H9 (cell line): ENCODE results near the gene RNU5B-1. TPM values are rescaled to one million over a fixed set of nuclear protein-coding genes. Genes with fewer than 3 reads are reported as not detected.

ENCODE experiments used
- DNase-seq: peaks from one replicate; pipeline ENCODE4 v3.0.0-alpha.2; 2017
- H2AFZ ChIP-seq: one replicate; pipeline ENCODE4 v1.6.1; 2013; ENCODE audit warnings: mild to moderate bottlenecking, low read length, control low read depth, moderate library complexity
- H2AK5ac ChIP-seq: 2 replicates; pipeline ENCODE4 v1.6.1; 2013; ENCODE audit warnings: low read length, control low read depth, mixed read lengths; ENCODE audit not compliant: insufficient read length
- H2BK120ac ChIP-seq: one replicate; pipeline ENCODE4 v1.6.1; 2013; ENCODE audit warnings: low read depth, mild to moderate bottlenecking, low read length, control low read depth, inconsistent platforms; ENCODE audit not compliant: poor library complexity, severe bottlenecking
- H2BK12ac ChIP-seq: 2 replicates; pipeline ENCODE4 v1.6.1; 2013; ENCODE audit warnings: low read length, control low read depth, mixed read lengths, low read depth; ENCODE audit not compliant: insufficient read length
- H2BK15ac ChIP-seq: 2 replicates; pipeline ENCODE4 v1.6.1; 2013; ENCODE audit warnings: low read depth, low read length, control low read depth
- H2BK20ac ChIP-seq: one replicate; pipeline ENCODE4 v1.6.1; 2013; ENCODE audit warnings: low read depth, mild to moderate bottlenecking, low read length, control low read depth, inconsistent platforms; ENCODE audit not compliant: poor library complexity, severe bottlenecking
- H2BK5ac ChIP-seq: 2 replicates; pipeline ENCODE4 v1.6.1; 2013; ENCODE audit warnings: low read length, control low read depth, mixed read lengths; ENCODE audit not compliant: insufficient read length
- H3K14ac ChIP-seq: 2 replicates; pipeline ENCODE4 v1.6.1; 2013; ENCODE audit warnings: low read length, control low read depth; ENCODE audit not compliant: insufficient read depth
- H3K18ac ChIP-seq: 2 replicates; pipeline ENCODE4 v1.6.1; 2013; ENCODE audit warnings: low read depth, mild to moderate bottlenecking, mixed read lengths, low read length, control low read depth; ENCODE audit not compliant: insufficient read length
- H3K23ac ChIP-seq: 2 replicates; pipeline ENCODE4 v1.6.1; 2013; ENCODE audit warnings: low read length, control low read depth, mixed read lengths, low read depth; ENCODE audit not compliant: insufficient read length
- H3K23me2 ChIP-seq: 2 replicates; pipeline ENCODE4 v1.6.1; 2013; ENCODE audit warnings: low read depth, mild to moderate bottlenecking, mixed read lengths, low read length, control low read depth; ENCODE audit not compliant: insufficient read length, poor library complexity, severe bottlenecking
- H3K27ac ChIP-seq: 2 replicates; pipeline ENCODE4 v1.5.1; 2013; ENCODE audit warnings: low read length, control low read depth, mixed read lengths, low read depth; ENCODE audit not compliant: insufficient read length
- H3K27me3 ChIP-seq: 2 replicates; pipeline ENCODE4 v1.6.1; 2013; ENCODE audit warnings: low read length, control low read depth, inconsistent platforms; ENCODE audit not compliant: insufficient read depth
- H3K4ac ChIP-seq: 2 replicates; pipeline ENCODE4 v1.6.1; 2013; ENCODE audit warnings: low read depth, mild to moderate bottlenecking, control low read depth, inconsistent platforms, low read length, moderate library complexity
- H3K4me1 ChIP-seq: 2 replicates; pipeline ENCODE4 v1.6.1; 2013; ENCODE audit warnings: low read length, control low read depth, inconsistent platforms; ENCODE audit not compliant: insufficient read depth
- H3K4me2 ChIP-seq: 2 replicates; pipeline ENCODE4 v1.6.1; 2013; ENCODE audit warnings: low read length, control low read depth, mixed read lengths; ENCODE audit not compliant: insufficient read length, insufficient read depth
- H3K56ac ChIP-seq: 2 replicates; pipeline ENCODE4 v1.6.1; 2013; ENCODE audit warnings: low read depth, mild to moderate bottlenecking, mixed read lengths, low read length, control low read depth; ENCODE audit not compliant: insufficient read length
- H3K79me1 ChIP-seq: 2 replicates; pipeline ENCODE4 v1.6.1; 2013; ENCODE audit warnings: low read depth, mild to moderate bottlenecking, moderate library complexity, low read length, control low read depth, inconsistent platforms; ENCODE audit not compliant: insufficient read depth, poor library complexity, severe bottlenecking
- H3K79me2 ChIP-seq: 2 replicates; pipeline ENCODE4 v1.6.1; 2013; ENCODE audit warnings: low read length, control low read depth, inconsistent platforms; ENCODE audit not compliant: insufficient read depth
- H3K9ac ChIP-seq: 2 replicates; pipeline ENCODE4 v1.6.1; 2013; ENCODE audit warnings: low read length, control low read depth, mixed read lengths; ENCODE audit not compliant: insufficient read length; ENCODE audit errors: extremely low read depth
- H3K9me3 ChIP-seq: one replicate; pipeline ENCODE4 v1.6.1; 2013; ENCODE audit warnings: low read depth, low read length, inconsistent platforms; ENCODE audit not compliant: control insufficient read depth
- H3T11ph ChIP-seq: one replicate; pipeline ENCODE4 v1.6.1; 2013; ENCODE audit warnings: mild to moderate bottlenecking, low read length, control low read depth, inconsistent platforms
- H4K20me1 ChIP-seq: one replicate; pipeline ENCODE4 v1.6.1; 2013; ENCODE audit not compliant: control insufficient read depth, insufficient read length, insufficient read depth
- H4K5ac ChIP-seq: 2 replicates; pipeline ENCODE4 v1.6.1; 2013; ENCODE audit warnings: low read depth, mild to moderate bottlenecking, mixed read lengths, low read length, control low read depth; ENCODE audit not compliant: insufficient read length
- H4K8ac ChIP-seq: replicated peaks from 2 replicates; pipeline ENCODE4 v1.6.1; 2013; ENCODE audit warnings: low read length, control low read depth, mixed read lengths, low read depth; ENCODE audit not compliant: insufficient read length
- H4K91ac ChIP-seq: 2 replicates; pipeline ENCODE4 v1.6.1; 2013; ENCODE audit warnings: low read depth, mild to moderate bottlenecking, moderate library complexity, mixed read lengths, low read length, control low read depth; ENCODE audit not compliant: insufficient read length
- H3K27ac Mint-ChIP-seq, 3 experiments: 2 replicates in 2 of 3; 3 replicates in 1 of 3; pipeline ENCODE4 v1.8.0; 2020 to 2021; ENCODE audit warnings: mixed read lengths in 3 of 3, mild to moderate bottlenecking in 1 of 3, moderate library complexity in 1 of 3
- H3K27me3 Mint-ChIP-seq: 2 replicates; pipeline ENCODE4 v1.8.0; 2021; ENCODE audit warnings: low read depth, mild to moderate bottlenecking, moderate library complexity, mixed read lengths
- H3K36me3 Mint-ChIP-seq, 3 experiments: 2 replicates in 2 of 3; 3 replicates in 1 of 3; pipeline ENCODE4 v1.8.0; 2020 to 2021; ENCODE audit warnings: low read depth in 3 of 3, mixed read lengths in 3 of 3; ENCODE audit not compliant: insufficient read depth in 1 of 3
- H3K4me1 Mint-ChIP-seq, 2 experiments: 2 replicates each; pipeline ENCODE4 v1.8.0; 2020; ENCODE audit warnings: mixed read lengths in 2 of 2
- H3K4me3 Mint-ChIP-seq, 2 experiments: 2 replicates in 1 of 2; 3 replicates in 1 of 2; pipeline ENCODE4 v1.8.0; 2020 to 2021; ENCODE audit warnings: mild to moderate bottlenecking in 2 of 2, mixed read lengths in 2 of 2, moderate library complexity in 1 of 2
- H3K9me3 Mint-ChIP-seq, 2 experiments: 2 replicates in 1 of 2; 3 replicates in 1 of 2; pipeline ENCODE4 v1.8.0; 2020; ENCODE audit warnings: mild to moderate bottlenecking in 2 of 2, mixed read lengths in 2 of 2, moderate library complexity in 1 of 2
- total RNA-seq: library from RNA; stranded (reverse); gene quantifications from 2 replicates; pipeline ENCODE4 v1.2.1, GENCODE V29; 2021
- TF ChIP-seq, protein P1 (sequence below): fragments of 200-600 bp; sonication (generic); conservative IDR thresholded peaks from 3 replicates; pipeline ENCODE4 v1.8.0; 2021; ENCODE audit warnings: antibody characterized with exemption, mild to moderate bottlenecking

The RNU5B-1 gene
- total RNA-seq, 1 experiment from 2014 or later = not detected

DNA sequence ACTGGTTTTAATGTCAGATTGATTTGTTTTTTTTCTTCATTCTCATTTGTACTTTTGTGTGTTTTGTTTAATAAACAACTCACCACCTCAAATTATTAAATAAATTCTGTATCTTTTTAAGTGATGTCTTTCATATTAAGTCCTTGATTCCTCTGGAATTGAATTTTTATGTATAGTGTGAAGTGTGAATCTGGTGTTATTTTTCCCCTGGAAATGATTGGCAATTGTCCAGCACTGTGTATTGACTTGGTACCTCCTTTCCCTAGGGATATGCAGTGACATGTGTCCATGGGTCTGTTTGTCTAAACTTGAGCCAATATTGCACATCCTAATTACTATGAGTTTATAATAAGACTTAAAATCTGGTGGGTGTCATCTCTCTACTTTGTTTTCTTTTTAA, 2.1 kb downstream of the RNU5B-1 start:
- Mint-ChIP-seq H3K27ac (no peak overlapping the region), H3K4me3 (no peak overlapping the region), H3K27me3 (no peaks in the 10 kb centered on the region), H3K9me3 (no peaks in the 10 kb centered on the region; a peak in 1 of 5 replicates), H3K4me1 (peaks cover 11 to 17% of the 10 kb centered on the region in 2 experiments; a peak in 3 of 4 replicates), H3K36me3 (no peaks in the 10 kb centered on the region)
- Histone ChIP-seq H2BK15ac (no peak overlapping the region), H3K27me3 (no peaks in the 10 kb centered on the region), H3K4me2 (no peak overlapping the region), H3K23me2 (peaks cover 7% of the 10 kb centered on the region), H3K79me1 (no peaks in the 10 kb centered on the region), H3K79me2 (no peaks in the 10 kb centered on the region), H4K91ac (no peak overlapping the region), H3K4ac (no peak overlapping the region), H4K5ac (no peak overlapping the region), H3K9me3 (no peaks in the 10 kb centered on the region), H2AFZ (no peak overlapping the region), H3K4me1 (no peaks in the 10 kb centered on the region), H2BK5ac (no peak overlapping the region), H3K27ac (no peak overlapping the region), H2BK12ac (no peak overlapping the region), H3T11ph (no peak overlapping the region), H3K18ac (no peak overlapping the region), H3K56ac (no peak overlapping the region), H2BK120ac (no peak overlapping the region), H2BK20ac (no peak overlapping the region), H4K20me1 (no peaks in the 10 kb centered on the region), H4K8ac (no peak overlapping the region), H2AK5ac (no peak overlapping the region), H3K23ac (no peak overlapping the region), H3K14ac (no peak overlapping the region), H3K9ac (no peak overlapping the region)
- DNase-seq = no peak
- TF ChIP-seq, protein P1, sequence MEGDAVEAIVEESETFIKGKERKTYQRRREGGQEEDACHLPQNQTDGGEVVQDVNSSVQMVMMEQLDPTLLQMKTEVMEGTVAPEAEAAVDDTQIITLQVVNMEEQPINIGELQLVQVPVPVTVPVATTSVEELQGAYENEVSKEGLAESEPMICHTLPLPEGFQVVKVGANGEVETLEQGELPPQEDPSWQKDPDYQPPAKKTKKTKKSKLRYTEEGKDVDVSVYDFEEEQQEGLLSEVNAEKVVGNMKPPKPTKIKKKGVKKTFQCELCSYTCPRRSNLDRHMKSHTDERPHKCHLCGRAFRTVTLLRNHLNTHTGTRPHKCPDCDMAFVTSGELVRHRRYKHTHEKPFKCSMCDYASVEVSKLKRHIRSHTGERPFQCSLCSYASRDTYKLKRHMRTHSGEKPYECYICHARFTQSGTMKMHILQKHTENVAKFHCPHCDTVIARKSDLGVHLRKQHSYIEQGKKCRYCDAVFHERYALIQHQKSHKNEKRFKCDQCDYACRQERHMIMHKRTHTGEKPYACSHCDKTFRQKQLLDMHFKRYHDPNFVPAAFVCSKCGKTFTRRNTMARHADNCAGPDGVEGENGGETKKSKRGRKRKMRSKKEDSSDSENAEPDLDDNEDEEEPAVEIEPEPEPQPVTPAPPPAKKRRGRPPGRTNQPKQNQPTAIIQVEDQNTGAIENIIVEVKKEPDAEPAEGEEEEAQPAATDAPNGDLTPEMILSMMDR = no peak
